Measurements from ENCODE around the gene RBM4B. TPM values are rescaled to one million over a fixed set of nuclear protein-coding genes. Genes with fewer than 3 reads are reported as not detected.

The RBM4B gene
- total and polyA plus RNA-seq, 2 experiments from 2014 or later, result 25.7 to 62.3 TPM

GRCh38 chr11:66685276-66686099 lies 7.8 kb upstream of the RBM4B start:
- Histone ChIP-seq H3K36me3 (no peaks in the 10 kb centered on the region), H3K4me1 (ENCODE audit: low read depth) (no peaks in the 10 kb centered on the region), H3K27me3 (no peaks in the 10 kb centered on the region), H3K4me3 (no peak overlapping the region), H3K9me3 (ENCODE audit: low read depth) (no peaks in the 10 kb centered on the region), H3K27ac (peak overlapping the region; percentile 54)
- TF ChIP-seq CTCF (IDR thresholded peaks at IDR 0.05; ENCODE audit: low read depth, low read length), result no peak
- DNase-seq (ENCODE audit: low read depth in 1 of 2, low spot score in 1 of 2), result no peak

- no peaks in the 10 kb centered on the region for H3K9me3 ChIP-seq (ENCODE audit: low read depth)
- no peaks in the 10 kb centered on the region for H3K4me1 ChIP-seq (ENCODE audit: low read depth)
Measured at GRCh38 chr11:66684635-66685034, 6.9 kb upstream of the RBM4B start.

GRCh38 chr11:66683877-66684276 lies 6.2 kb upstream of the RBM4B start:
- H3K27me3 ChIP-seq, result no peaks in the 10 kb centered on the region
- no peaks in the 10 kb centered on the region for H3K4me1 ChIP-seq (ENCODE audit: low read depth)
- no peak overlapping the region for H3K27ac ChIP-seq
- TF ChIP-seq CTCF (IDR thresholded peaks at IDR 0.05; ENCODE audit: low read depth, low read length), result no peak
- DNase-seq (ENCODE audit: low read depth in 1 of 2, low spot score in 1 of 2), result no peak
- no peaks in the 10 kb centered on the region for H3K36me3 ChIP-seq
- no peaks in the 10 kb centered on the region for H3K9me3 ChIP-seq (ENCODE audit: low read depth)
- H3K4me3 ChIP-seq, result no peak overlapping the region

More at GRCh38 chr11:66684635-66685034, 6.9 kb upstream of the RBM4B start:
- Histone ChIP-seq H3K4me3 (no peak overlapping the region), H3K27ac (no peak overlapping the region), H3K27me3 (no peaks in the 10 kb centered on the region), H3K36me3 (no peaks in the 10 kb centered on the region)
- no peak for TF ChIP-seq CTCF (IDR thresholded peaks at IDR 0.05; ENCODE audit: low read depth, low read length)
- DNase-seq (ENCODE audit: low read depth in 1 of 2, low spot score in 1 of 2), result no peak

GRCh38 chr11:66680966-66681645 lies 3.4 kb upstream of the RBM4B start:
- H3K4me1 ChIP-seq (ENCODE audit: low read depth), result no peaks in the 10 kb centered on the region
- H3K9me3 ChIP-seq (ENCODE audit: low read depth), result no peaks in the 10 kb centered on the region
- TF ChIP-seq CTCF (IDR thresholded peaks at IDR 0.05; ENCODE audit: low read depth, low read length), result no peak
- H3K27ac ChIP-seq, result no peak overlapping the region
- H3K27me3 ChIP-seq, result no peaks in the 10 kb centered on the region
- no peak overlapping the region for H3K4me3 ChIP-seq
- no peaks in the 10 kb centered on the region for H3K36me3 ChIP-seq
- no peak for DNase-seq (ENCODE audit: low read depth in 1 of 2, low spot score in 1 of 2)

GRCh38 chr11:66676931-66677598 lies 622 bp downstream of the RBM4B start:
- TF ChIP-seq CTCF (IDR thresholded peaks at IDR 0.05; ENCODE audit: low read depth, low read length), result no peak
- no peaks in the 10 kb centered on the region for H3K9me3 ChIP-seq (ENCODE audit: low read depth)
- peak in 1 of 2 donors; percentile 12 for DNase-seq (ENCODE audit: low read depth in 1 of 2, low spot score in 1 of 2)
- H3K27ac ChIP-seq, result peak overlapping the region; percentile 96
- peak overlapping the region; percentile 50 for H3K4me3 ChIP-seq
- no peaks in the 10 kb centered on the region for H3K27me3 ChIP-seq
- H3K36me3 ChIP-seq, result no peaks in the 10 kb centered on the region
- peaks cover 24% of the 10 kb centered on the region for H3K4me1 ChIP-seq (ENCODE audit: low read depth)
